Tibial nerve (tissue), 4 donors: ENCODE data around the gene CDKN1B. TPM values are rescaled to one million over a fixed set of nuclear protein-coding genes. Genes with fewer than 3 reads are reported as not detected.

Experiments used
- DNase-seq, 2 donors: peaks; one replicate each; pipeline ENCODE4 v3.0.0-alpha.2; 2019; ENCODE audit warnings: low spot score in 2 of 2
- H3K27ac ChIP-seq, 4 donors: fragments of 200-600 bp; sonication (generic) in 3 of 4; one replicate each; pipeline ENCODE4 v1.5.1; 2017 to 2019; ENCODE audit warnings: mild to moderate bottlenecking in 1 of 4
- H3K27me3 ChIP-seq, 2 donors: fragments of 200-600 bp; sonication (generic) in 1 of 2; one replicate each; pipeline versions ENCODE4 v1.5.1 to v1.6.0; 2017 to 2019
- H3K36me3 ChIP-seq, 3 donors: fragments of 200-600 bp; sonication (generic); one replicate each; pipeline ENCODE4 v1.5.1; 2018 to 2019
- H3K4me1 ChIP-seq, 4 donors: fragments of 200-600 bp; sonication (generic) in 3 of 4; one replicate each; pipeline ENCODE4 v1.5.1; 2017 to 2019
- H3K4me3 ChIP-seq, 4 donors: fragments of 200-600 bp; sonication (generic) in 3 of 4; one replicate each; pipeline ENCODE4 v1.5.1; 2017 to 2019; ENCODE audit warnings: mild to moderate bottlenecking in 1 of 4, moderate library complexity in 1 of 4
- H3K9me3 ChIP-seq, 4 donors: fragments of 200-600 bp; sonication (generic) in 3 of 4; one replicate each; pipeline ENCODE4 v1.5.1; 2017 to 2019
- EP300 ChIP-seq, 2 donors: sonication (generic); formaldehyde crosslinking; IDR thresholded peaks; one replicate each; pipeline ENCODE4 v1.6.1; 2017; ENCODE audit warnings: antibody characterized with exemption in 2 of 2, mild to moderate bottlenecking in 1 of 2
- POLR2A ChIP-seq, 2 donors: fragments of 450-650 bp; IDR thresholded peaks; one replicate each; pipeline ENCODE4 v1.6.1; 2017; ENCODE audit warnings: antibody characterized with exemption in 2 of 2, mild to moderate bottlenecking in 2 of 2, moderate library complexity in 2 of 2
- WGBS, 2 donors: methylation state at CpG; one replicate each; pipeline ENCODE4 v1.1.5; 2018; 5-methylcytosine and 5-hydroxymethylcytosine counted together
- total RNA-seq, 4 donors: library from RNA; depleted of rRNA; stranded (reverse); fragments of >200 nt; gene quantifications; one replicate each; pipeline ENCODE4 v1.1.0, GENCODE V29; 2016
- TF ChIP-seq, protein P1 (sequence below), 5 experiments: fragments of 200-600 bp in 3 of 5; fragments of 450-650 bp in 2 of 5; sonication (generic) in 3 of 5; IDR thresholded peaks; one replicate each; pipeline ENCODE4 v1.5.1; 2016 to 2019; ENCODE audit warnings: antibody characterized with exemption in 5 of 5, mild to moderate bottlenecking in 3 of 5, moderate library complexity in 2 of 5

The CDKN1B gene
- total RNA-seq, 4 donors from 2014 or later, result 77.4 to 142 (median 114) TPM

DNA sequence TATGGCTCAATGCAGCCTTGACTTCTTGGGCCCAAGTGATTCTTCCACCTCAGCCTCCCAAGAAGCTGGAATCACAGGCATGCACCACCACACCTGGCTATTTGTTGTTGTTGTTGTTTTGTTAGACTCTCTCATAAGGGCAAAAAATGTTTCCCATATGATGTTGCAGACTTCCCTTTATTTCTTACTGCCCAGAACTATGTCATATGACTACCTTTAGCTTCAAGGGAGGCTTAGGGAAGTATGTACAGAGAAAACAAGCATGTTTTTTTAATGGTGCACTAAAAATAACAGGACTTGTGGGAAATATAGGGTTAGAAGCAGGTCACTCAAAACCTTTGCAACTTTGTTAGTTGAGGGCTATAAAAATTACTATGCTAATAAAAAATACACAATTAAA, 16.9 kb upstream of the CDKN1B start:
- Histone ChIP-seq H3K4me3 (no peak overlapping the region), H3K27me3 (no peaks in the 10 kb centered on the region), H3K36me3 (no peaks in the 10 kb centered on the region), H3K4me1 (peaks cover 0 to 29% (median 8%) of the 10 kb centered on the region in 4 donors), H3K9me3 (no peaks in the 10 kb centered on the region), H3K27ac (no peak overlapping the region)
- TF ChIP-seq POLR2A (IDR thresholded peaks at IDR 0.05), result no peak
- no peak for TF ChIP-seq EP300 (IDR thresholded peaks at IDR 0.05)
- TF ChIP-seq, protein P1, sequence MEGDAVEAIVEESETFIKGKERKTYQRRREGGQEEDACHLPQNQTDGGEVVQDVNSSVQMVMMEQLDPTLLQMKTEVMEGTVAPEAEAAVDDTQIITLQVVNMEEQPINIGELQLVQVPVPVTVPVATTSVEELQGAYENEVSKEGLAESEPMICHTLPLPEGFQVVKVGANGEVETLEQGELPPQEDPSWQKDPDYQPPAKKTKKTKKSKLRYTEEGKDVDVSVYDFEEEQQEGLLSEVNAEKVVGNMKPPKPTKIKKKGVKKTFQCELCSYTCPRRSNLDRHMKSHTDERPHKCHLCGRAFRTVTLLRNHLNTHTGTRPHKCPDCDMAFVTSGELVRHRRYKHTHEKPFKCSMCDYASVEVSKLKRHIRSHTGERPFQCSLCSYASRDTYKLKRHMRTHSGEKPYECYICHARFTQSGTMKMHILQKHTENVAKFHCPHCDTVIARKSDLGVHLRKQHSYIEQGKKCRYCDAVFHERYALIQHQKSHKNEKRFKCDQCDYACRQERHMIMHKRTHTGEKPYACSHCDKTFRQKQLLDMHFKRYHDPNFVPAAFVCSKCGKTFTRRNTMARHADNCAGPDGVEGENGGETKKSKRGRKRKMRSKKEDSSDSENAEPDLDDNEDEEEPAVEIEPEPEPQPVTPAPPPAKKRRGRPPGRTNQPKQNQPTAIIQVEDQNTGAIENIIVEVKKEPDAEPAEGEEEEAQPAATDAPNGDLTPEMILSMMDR (IDR thresholded peaks at IDR 0.05), result no peak
- no peak for DNase-seq

- Histone ChIP-seq H3K27me3 (no peaks in the 10 kb centered on the region), H3K4me3 (no peak overlapping the region), H3K9me3 (no peaks in the 10 kb centered on the region), H3K4me1 (peaks cover 0 to 22% (median 6%) of the 10 kb centered on the region in 4 donors), H3K36me3 (no peaks in the 10 kb centered on the region), H3K27ac (no peak overlapping the region)
- TF ChIP-seq, protein P1 (IDR thresholded peaks at IDR 0.05), result no peak
- TF ChIP-seq POLR2A (IDR thresholded peaks at IDR 0.05) (no peak), EP300 (IDR thresholded peaks at IDR 0.05) (no peak)
- no peak for DNase-seq
- 92 to 97% methylated on average over 3 of the region's 3 CpGs for WGBS, 2 donors
Measured at GRCh38 chr12:12701457-12701856, 15.7 kb upstream of the CDKN1B start.

DNA sequence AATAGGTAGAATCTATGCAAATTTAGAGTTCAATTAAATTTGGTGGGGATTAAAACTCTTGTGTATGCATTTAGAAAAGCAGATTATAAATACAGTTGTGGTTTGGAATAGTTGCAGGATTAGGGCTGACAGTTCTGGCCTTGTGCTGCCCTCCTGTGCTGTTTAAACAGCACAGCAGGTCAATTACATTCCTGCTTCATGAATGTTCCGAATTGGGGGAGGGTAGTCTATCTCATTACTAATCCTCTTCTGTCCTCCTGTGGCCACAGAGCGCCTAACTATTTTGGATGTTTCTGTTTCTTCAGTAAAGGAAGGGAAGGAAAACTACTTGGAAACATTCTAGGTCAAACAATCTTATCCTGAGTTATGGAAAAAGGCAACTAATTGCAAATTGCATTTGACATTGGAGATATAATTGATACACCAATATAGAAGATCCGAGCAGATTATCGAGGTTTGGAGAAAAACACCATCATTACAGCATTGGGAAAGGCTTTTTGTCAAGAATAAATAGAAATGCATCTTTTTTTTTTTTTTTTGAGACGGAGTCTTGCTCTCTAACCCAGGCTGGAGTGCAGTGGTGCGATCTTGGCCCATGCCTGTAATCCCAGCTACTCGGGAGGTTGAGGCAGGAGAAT, 12.5 kb upstream of the CDKN1B start:
- no peaks in the 10 kb centered on the region for H3K9me3 ChIP-seq
- H3K36me3 ChIP-seq, result no peaks in the 10 kb centered on the region
- no peak overlapping the region for H3K27ac ChIP-seq
- 42 to 43% methylated on average over 7 of the region's 7 CpGs for WGBS, 2 donors
- H3K27me3 ChIP-seq, result no peaks in the 10 kb centered on the region
- peak in 1 of 2 donors; percentile 68 for DNase-seq
- H3K4me3 ChIP-seq, result no peak overlapping the region
- peaks cover 0 to 12% (median 3%) of the 10 kb centered on the region in 4 donors for H3K4me1 ChIP-seq
- no peak for TF ChIP-seq POLR2A (IDR thresholded peaks at IDR 0.05)
- peak in 1 of 2 donors; percentile 80 for TF ChIP-seq EP300 (IDR thresholded peaks at IDR 0.05)
- TF ChIP-seq, protein P1 (IDR thresholded peaks at IDR 0.05), result peak; percentile 73 to 95 (median 82)

DNA sequence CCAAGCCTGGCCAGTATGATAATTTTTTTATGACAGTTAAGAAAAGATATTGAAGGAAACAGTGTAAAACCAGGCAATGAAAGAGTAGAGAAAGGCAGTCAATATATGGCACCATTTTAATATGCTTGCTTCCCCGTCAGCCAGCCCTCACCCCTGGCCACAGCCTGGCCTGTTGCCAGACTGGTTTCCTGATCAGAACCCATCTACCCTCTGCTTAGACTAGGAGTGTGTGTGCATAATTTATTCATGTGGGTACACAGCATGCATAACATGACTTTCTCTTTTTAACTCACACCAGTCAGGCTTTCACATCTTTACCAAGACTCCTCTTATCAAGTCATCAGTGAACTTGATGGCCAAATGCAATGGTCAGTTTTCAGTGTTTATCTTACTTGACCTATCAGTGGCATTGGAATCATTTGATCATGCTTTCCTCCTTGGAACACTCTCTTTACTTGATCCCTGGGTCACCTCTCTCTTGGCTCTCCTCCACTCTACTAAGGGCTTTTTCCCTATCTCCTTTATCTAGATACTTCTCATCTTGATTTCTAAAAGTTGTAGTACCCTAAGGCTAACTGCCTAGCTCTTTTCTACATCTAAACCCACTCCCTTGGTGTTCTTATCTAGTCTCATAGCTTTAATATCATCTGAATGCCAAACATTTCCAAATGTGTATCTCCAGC, 11.2 kb upstream of the CDKN1B start:
- Histone ChIP-seq H3K4me1 (peaks cover 0 to 12% (median 3%) of the 10 kb centered on the region in 4 donors), H3K27me3 (no peaks in the 10 kb centered on the region), H3K9me3 (no peaks in the 10 kb centered on the region), H3K36me3 (no peaks in the 10 kb centered on the region), H3K27ac (no peak overlapping the region), H3K4me3 (no peak overlapping the region)
- DNase-seq, result no peak
- TF ChIP-seq POLR2A (IDR thresholded peaks at IDR 0.05) (no peak), EP300 (IDR thresholded peaks at IDR 0.05) (no peak)
- TF ChIP-seq, protein P1 (IDR thresholded peaks at IDR 0.05), result no peak
- 59 to 63% methylated on average over 1 of the region's 1 CpG for WGBS, 2 donors

DNA sequence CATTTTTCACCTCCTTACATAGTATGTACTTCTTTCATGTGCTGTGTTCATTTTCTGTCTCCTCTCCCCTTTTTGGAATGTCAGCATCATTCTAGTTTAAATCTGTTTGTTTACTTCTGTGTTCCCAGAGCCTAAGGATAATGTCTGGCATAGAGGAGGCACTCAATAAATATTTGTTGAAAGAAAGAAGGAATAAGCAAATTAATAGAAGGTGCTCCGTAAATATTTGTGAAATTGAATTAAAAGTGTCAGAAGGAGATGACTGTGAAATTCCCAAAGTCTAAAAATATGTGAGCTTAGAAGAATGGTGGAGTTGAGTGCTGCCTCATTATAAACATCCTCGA, 3.3 kb upstream of the CDKN1B start:
- TF ChIP-seq, protein P1 (IDR thresholded peaks at IDR 0.05), result no peak
- no peak for TF ChIP-seq POLR2A (IDR thresholded peaks at IDR 0.05)
- no peak for TF ChIP-seq EP300 (IDR thresholded peaks at IDR 0.05)
- DNase-seq, result no peak
- WGBS, 2 donors, result 11 to 14% methylated on average over 2 of the region's 2 CpGs
- Histone ChIP-seq H3K9me3 (no peaks in the 10 kb centered on the region), H3K27ac (peak overlapping the region; percentile 96 to 100 (median 100)), H3K4me1 (peaks cover 0 to 31% (median 19%) of the 10 kb centered on the region in 4 donors), H3K36me3 (no peaks in the 10 kb centered on the region), H3K4me3 (peak overlapping the region; percentile 19 to 96 (median 48)), H3K27me3 (no peaks in the 10 kb centered on the region)
